Skeletal muscle tissue (tissue), 4 donors: ENCODE data around the gene KIZ. TPM values are rescaled to one million over a fixed set of nuclear protein-coding genes. Genes with fewer than 3 reads are reported as not detected.
"Not testable (repeated sequence)": the region's sequence is repeated elsewhere in the genome, so short reads cannot be mapped to it uniquely, and the experiment has no call there.

Experiments
- H3K27ac ChIP-seq: one replicate; pipeline ENCODE4 v1.7.0; 2013; ENCODE audit warnings: mild to moderate bottlenecking, low read depth, low read length, inconsistent platforms
- H3K27me3 ChIP-seq, 3 donors: one replicate each; pipeline ENCODE4 v1.7.0; 2013; ENCODE audit warnings: low read length in 3 of 3; ENCODE audit not compliant: control insufficient read depth in 3 of 3, insufficient read depth in 3 of 3
- H3K36me3 ChIP-seq, 3 donors: one replicate each; pipeline ENCODE4 v1.7.0; 2013; ENCODE audit warnings: low read length in 3 of 3; ENCODE audit not compliant: control insufficient read depth in 3 of 3, insufficient read depth in 3 of 3
- H3K4me1 ChIP-seq, 3 donors: one replicate each; pipeline ENCODE4 v1.7.0; 2013; ENCODE audit warnings: low read length in 3 of 3, mild to moderate bottlenecking in 3 of 3; ENCODE audit not compliant: control insufficient read depth in 3 of 3, insufficient read depth in 3 of 3
- H3K4me3 ChIP-seq, 3 donors: one replicate each; pipeline ENCODE4 v1.7.0; 2013; ENCODE audit warnings: low read length in 3 of 3
- H3K9ac ChIP-seq, 3 donors: one replicate each; pipeline ENCODE4 v1.7.0; 2013; ENCODE audit warnings: low read length in 3 of 3, mild to moderate bottlenecking in 3 of 3, moderate library complexity in 2 of 3, low read depth in 1 of 3
- H3K9me3 ChIP-seq, 3 donors: one replicate each; pipeline ENCODE4 v1.7.0; 2013; ENCODE audit warnings: low read length in 3 of 3; ENCODE audit not compliant: control insufficient read depth in 3 of 3
- total RNA-seq: library from RNA; depleted of rRNA; stranded (reverse); fragments of >200 nt; gene quantifications from one replicate; pipeline ENCODE4 v1.2.3, GENCODE V29; 2014
- donor health status: Osteomylitis.

The KIZ gene
- total RNA-seq, 1 donor from 2014 or later = 8.9 TPM

DNA sequence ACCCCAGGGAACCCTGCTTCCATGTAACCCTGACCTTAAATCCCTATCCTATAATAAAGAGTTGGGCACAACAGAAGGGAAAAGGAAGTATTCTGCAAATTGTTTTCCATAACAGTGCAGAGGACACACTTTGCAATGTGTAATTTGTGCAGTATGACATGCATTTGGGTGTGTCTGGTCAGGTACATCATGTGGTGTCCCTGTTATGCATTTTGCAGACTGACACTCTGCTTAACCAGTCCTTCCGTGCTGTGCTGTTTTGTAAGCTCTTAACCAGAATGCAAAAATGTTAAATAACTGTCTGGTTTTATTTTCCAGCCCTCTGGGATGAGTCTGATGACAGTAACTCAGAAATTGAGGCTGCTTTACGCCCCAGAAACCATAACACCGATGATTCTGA, 120.3 kb downstream of the KIZ start:
- no peak overlapping the region for H3K4me3 ChIP-seq
- no peaks in the 10 kb centered on the region for H3K27me3 ChIP-seq
- no peaks in the 10 kb centered on the region for H3K9me3 ChIP-seq
- no peak overlapping the region for H3K27ac ChIP-seq
- H3K9ac ChIP-seq = no peak overlapping the region
- H3K4me1 ChIP-seq = no peaks in the 10 kb centered on the region
- H3K36me3 ChIP-seq = peaks cover 6 to 23% (median 16%) of the 10 kb centered on the region in 3 donors

DNA sequence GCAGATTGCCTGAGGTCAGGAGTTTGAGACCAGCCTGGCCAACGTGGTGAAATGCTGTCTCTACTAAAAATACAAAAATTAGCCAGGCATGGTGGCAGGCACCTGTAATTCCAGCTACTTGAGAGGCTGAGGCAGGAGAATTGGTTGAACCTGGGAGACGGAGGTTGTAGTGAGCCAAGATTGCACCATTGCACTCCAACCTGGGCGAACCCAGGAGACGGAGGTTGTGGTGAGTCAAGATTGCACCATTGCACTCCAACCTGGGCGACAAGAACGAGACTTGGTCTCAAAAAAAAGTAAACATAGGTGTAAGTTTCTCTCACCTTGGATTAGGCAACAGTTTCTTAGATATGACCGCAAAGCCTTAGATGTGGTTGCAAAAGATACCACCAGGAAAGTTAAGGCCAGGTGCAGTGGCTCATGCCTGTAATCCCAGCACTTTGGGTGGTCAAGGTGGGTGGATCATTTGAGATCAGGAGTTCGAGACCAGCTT, 121.8 kb downstream of the KIZ start:
- peaks cover 6 to 19% (median 16%) of the 10 kb centered on the region in 3 donors for H3K36me3 ChIP-seq
- H3K9ac ChIP-seq, H3K4me1 ChIP-seq, H3K27me3 ChIP-seq, H3K4me3 ChIP-seq, H3K27ac ChIP-seq, H3K9me3 ChIP-seq: not testable (repeated sequence)

DNA sequence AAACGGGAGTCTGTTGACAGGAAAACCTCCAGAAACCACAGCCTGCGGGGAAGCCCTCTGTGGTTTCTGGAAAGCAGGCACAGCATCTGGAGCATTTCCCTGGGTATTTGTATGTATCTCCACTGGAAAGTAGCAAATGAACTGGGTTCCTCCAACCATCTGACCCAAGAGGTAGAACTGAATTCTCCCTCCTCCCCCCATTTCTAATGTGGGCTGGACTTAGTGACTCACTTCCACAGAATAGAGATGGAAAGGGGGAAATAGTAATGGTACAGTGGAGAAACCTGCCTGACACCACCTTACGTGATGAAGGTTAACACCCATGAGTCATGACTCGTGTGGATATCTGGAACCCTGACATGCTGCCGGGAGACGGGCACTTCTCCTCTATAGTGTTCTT, 125.4 kb downstream of the KIZ start:
- H3K4me3 ChIP-seq = no peak overlapping the region
- H3K9ac ChIP-seq = no peak overlapping the region
- no peaks in the 10 kb centered on the region for H3K27me3 ChIP-seq
- peaks cover 0 to under 1% (median 0%) of the 10 kb centered on the region in 3 donors for H3K36me3 ChIP-seq
- no peaks in the 10 kb centered on the region for H3K9me3 ChIP-seq
- H3K27ac ChIP-seq = no peak overlapping the region
- no peaks in the 10 kb centered on the region for H3K4me1 ChIP-seq

DNA sequence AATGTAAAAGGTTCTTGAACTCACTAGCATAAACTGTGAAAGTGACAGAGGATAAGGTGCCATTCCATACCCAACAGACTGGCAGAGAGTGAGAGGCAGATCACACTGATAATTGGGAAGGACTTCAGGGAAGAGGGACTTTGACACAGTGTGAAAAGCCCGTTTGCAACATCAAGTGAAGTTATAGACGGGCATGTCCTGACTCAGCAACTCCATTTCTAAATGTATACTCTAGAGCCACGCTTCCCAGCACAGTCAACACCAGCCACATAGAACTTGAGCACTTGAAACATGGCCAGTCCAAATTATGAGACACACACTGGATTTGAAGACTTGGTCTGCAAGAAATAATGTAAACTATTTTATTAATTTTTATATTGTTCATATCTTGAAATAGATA, 131.3 kb downstream of the KIZ start:
- no peaks in the 10 kb centered on the region for H3K27me3 ChIP-seq
- no peak overlapping the region for H3K27ac ChIP-seq
- no peak overlapping the region for H3K4me3 ChIP-seq
- H3K9me3 ChIP-seq = no peaks in the 10 kb centered on the region
- no peak overlapping the region for H3K9ac ChIP-seq
- no peaks in the 10 kb centered on the region for H3K4me1 ChIP-seq
- H3K36me3 ChIP-seq = no peaks in the 10 kb centered on the region

DNA sequence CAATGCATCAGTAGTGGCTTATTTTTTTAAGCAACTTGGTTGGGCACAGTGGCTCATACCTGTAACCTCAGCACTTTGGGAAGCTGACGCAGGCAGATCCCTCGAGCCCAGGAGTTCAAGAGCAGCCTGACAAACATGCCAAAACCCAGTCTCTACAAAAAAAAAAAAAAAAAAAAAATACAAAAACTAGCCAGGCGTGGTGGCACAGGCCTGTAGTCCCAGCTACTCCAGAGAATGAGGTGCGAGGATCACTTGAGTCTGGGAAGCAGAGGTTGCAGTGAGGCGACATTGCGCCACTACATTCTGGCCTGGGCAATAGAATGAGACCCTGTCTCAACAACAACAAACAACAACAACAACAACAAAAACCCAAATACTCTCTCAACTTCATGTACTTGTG, 132.5 kb downstream of the KIZ start:
- Histone ChIP-seq H3K9ac (no peak overlapping the region), H3K4me3 (no peak overlapping the region), H3K9me3 (no peaks in the 10 kb centered on the region), H3K4me1 (no peaks in the 10 kb centered on the region), H3K36me3 (no peaks in the 10 kb centered on the region), H3K27me3 (no peaks in the 10 kb centered on the region), H3K27ac (no peak overlapping the region)

DNA sequence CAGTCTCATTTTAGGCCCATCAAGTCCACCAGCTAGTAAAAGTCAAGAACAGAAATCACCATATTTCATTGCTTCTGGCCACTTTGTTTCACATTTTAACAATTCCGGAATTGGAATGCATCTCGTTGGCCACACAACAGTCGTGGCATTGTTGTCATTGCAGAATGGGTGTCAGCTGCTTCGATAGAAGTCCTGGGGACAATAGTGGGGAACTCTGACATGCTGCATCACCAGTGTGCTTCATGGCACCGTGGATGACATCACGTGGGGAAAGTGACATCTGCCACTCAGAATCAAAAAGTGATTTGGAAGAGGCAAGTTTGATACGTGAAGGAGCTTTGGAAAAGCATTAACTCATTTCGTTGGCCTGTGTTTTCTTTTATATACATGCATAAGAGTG, 133.5 kb downstream of the KIZ start:
- H3K36me3 ChIP-seq = no peaks in the 10 kb centered on the region
- no peak overlapping the region for H3K9ac ChIP-seq
- no peak overlapping the region for H3K27ac ChIP-seq
- H3K9me3 ChIP-seq = no peaks in the 10 kb centered on the region
- H3K4me1 ChIP-seq = no peaks in the 10 kb centered on the region
- H3K27me3 ChIP-seq = no peaks in the 10 kb centered on the region
- no peak overlapping the region for H3K4me3 ChIP-seq

DNA sequence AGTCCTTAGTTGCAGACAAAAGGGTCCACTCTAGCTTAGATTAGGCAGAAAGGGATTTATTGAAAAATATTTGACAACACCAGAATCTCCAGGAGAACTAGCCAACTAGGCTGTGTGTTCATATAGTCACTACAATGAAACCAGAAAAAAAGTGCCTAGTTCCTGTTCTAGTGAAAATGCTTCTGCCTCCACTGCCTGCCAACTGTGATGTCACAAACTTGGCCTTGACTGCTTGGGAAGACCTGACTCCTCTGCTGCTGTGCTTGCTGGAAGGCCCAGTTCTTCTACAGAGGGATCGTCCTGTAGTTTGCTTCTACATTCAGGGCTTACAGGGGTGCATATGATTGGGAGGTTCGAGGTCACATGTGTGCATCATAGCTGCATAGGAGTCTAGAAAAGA, 136.9 kb downstream of the KIZ start:
- Histone ChIP-seq H3K27ac (no peak overlapping the region), H3K4me3 (no peak overlapping the region), H3K27me3 (no peaks in the 10 kb centered on the region)

DNA sequence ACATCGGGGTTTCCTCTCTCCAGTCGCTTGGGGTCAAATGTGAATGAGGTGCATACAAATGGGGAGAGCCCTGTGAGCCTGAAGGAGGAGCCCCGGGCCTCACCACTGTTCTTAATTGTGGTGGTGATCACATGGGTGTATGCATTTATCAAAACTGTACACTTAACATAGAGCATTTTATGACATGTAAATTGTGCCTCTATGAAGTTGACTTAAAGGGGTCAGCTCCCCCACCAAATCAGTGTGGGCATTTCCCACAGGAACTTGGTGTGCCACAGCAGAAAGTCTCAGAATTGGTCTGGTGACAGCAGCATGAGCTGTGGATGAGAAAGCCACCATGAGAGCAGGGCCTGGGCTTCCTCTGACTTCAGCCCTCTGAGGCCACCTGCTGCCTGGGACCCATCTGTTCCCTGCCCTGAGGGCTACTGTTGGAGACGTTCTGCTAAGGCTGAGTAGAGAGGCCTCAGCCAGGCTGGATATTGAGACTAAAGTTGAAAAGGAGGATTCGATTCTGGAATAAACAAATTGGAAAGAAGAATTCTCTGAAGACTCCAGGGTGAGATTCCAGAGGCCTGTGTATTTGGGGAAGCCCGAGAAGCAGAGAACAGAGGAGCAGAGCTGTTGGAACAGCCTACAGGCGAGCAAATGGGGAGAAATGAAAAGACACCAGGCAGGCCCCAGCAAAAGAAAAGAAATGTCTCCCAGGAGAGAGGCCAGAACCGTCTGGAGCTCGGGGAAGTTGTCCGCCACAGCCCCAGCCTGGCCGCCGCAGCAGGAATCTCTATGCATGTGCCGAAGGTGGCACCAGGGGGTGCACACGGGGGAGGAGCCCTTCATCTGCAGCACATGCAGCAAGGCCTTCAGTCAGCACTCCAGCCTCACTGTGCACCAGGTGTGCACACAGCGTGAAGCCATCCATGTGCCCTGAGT, 139.6 kb downstream of the KIZ start:
- H3K9ac ChIP-seq = no peak overlapping the region
- H3K36me3 ChIP-seq = no peaks in the 10 kb centered on the region
- H3K27ac ChIP-seq = no peak overlapping the region
- no peaks in the 10 kb centered on the region for H3K9me3 ChIP-seq
- H3K27me3 ChIP-seq = no peaks in the 10 kb centered on the region
- H3K4me3 ChIP-seq = no peak overlapping the region
- H3K4me1 ChIP-seq = no peaks in the 10 kb centered on the region

More for the DNA sequence above, 136.9 kb downstream of the KIZ start:
- Histone ChIP-seq H3K9ac (no peak overlapping the region), H3K4me1 (no peaks in the 10 kb centered on the region), H3K36me3 (no peaks in the 10 kb centered on the region), H3K9me3 (no peaks in the 10 kb centered on the region)

DNA sequence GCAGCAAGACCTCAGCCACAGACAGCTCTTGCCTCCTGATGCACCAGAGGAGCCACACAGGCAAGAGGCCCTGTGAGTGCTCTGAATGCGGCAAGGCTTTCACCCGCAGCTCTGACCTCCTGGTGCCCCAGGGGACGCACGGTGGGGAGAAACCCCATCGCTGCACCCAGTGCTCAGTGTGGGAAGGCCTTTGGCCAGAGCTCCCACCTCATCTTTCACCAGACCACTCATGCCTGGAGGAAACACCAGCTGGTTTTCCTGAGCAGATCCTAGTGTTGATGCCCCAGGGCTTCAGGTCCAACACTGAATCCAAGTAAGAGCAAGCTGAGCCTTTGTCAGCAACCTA, 140.3 kb downstream of the KIZ start:
- Histone ChIP-seq H3K4me1 (no peaks in the 10 kb centered on the region), H3K36me3 (no peaks in the 10 kb centered on the region), H3K27ac (no peak overlapping the region), H3K9me3 (no peaks in the 10 kb centered on the region), H3K9ac (no peak overlapping the region), H3K27me3 (no peaks in the 10 kb centered on the region), H3K4me3 (no peak overlapping the region)

DNA sequence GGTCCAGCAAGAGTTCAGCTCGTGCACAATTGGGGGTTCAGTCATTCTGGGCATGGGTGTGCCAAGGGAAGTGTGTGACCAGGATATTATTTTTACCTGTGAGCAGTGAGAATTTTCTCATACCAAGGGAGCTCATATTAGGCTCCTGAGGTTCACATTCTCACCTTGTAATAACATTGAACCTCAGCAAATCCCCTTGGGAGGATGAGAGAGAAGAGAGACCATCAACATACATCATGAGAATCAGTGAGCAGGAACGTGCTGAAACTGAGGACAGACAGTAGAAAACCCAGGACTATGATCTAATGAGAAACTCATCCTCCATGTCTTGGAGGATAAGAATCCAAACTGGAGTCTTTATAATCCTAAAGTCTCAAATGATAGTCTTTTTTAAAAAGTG, 143.9 kb downstream of the KIZ start:
- H3K27me3 ChIP-seq = peaks cover 0 to 3% (median 0%) of the 10 kb centered on the region in 3 donors
- H3K36me3 ChIP-seq = no peaks in the 10 kb centered on the region
- no peaks in the 10 kb centered on the region for H3K4me1 ChIP-seq
- H3K4me3 ChIP-seq = no peak overlapping the region
- peaks cover 0 to 7% (median 6%) of the 10 kb centered on the region in 3 donors for H3K9me3 ChIP-seq
- H3K9ac ChIP-seq = no peak overlapping the region
- no peak overlapping the region for H3K27ac ChIP-seq
